GM12872 (cell line): ENCODE measurements around the gene CLCN4.

Source experiments
- TF ChIP-seq, protein P1 (sequence below): IDR thresholded peaks from 3 replicates; pipeline ENCODE4 v1.5.1; 2011; ENCODE audit warnings: low read depth, mild to moderate bottlenecking, low read length, moderate library complexity; ENCODE audit not compliant: insufficient read depth

Gene CLCN4

GRCh38 chrX:10160211-10160610 lies 3.4 kb downstream of the CLCN4 start:
- TF ChIP-seq, protein P1, sequence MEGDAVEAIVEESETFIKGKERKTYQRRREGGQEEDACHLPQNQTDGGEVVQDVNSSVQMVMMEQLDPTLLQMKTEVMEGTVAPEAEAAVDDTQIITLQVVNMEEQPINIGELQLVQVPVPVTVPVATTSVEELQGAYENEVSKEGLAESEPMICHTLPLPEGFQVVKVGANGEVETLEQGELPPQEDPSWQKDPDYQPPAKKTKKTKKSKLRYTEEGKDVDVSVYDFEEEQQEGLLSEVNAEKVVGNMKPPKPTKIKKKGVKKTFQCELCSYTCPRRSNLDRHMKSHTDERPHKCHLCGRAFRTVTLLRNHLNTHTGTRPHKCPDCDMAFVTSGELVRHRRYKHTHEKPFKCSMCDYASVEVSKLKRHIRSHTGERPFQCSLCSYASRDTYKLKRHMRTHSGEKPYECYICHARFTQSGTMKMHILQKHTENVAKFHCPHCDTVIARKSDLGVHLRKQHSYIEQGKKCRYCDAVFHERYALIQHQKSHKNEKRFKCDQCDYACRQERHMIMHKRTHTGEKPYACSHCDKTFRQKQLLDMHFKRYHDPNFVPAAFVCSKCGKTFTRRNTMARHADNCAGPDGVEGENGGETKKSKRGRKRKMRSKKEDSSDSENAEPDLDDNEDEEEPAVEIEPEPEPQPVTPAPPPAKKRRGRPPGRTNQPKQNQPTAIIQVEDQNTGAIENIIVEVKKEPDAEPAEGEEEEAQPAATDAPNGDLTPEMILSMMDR: no peak

DNA sequence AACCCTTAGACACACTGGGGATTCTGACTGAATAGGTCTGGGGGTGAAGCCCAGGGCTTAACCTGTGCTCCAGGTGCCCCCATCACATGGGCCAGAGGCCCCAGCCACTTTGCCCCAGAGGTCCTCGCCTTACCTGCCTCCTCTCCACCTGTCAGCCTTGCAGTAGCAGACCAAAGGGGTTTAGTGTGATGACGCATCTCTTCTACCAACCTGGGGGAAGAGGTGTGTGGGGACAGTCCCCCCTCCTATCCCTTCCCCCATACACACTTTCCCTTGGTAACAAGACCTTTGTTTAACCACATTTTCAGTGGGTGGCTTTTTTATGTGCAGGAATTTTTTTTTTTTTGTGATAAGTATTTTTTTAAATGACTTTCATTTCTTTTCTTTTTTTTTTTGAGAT lies 6.3 kb downstream of the CLCN4 start:
- TF ChIP-seq, protein P1: no peak

DNA sequence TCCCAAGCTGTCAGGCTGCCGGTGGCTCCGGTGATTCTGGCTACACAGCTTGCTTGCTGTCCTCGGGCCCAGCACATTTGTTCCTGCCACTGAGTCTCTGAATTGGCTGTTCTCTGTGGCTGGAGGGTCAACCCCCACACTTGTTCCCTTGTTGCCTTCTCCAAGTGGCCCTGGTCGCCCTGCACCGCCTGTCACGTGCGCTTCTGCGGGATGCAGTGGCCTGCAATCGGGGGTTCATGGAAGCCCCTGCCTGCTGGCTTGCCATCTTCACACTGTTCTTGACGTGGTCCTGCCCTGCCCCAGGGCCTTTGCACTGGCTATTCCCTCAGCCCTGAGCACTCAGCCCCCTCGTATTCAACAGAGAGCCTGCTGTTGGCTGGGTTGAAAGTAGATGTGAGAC lies 8.1 kb downstream of the CLCN4 start:
- TF ChIP-seq, protein P1: no peak

- TF ChIP-seq, protein P1: no peak
These were observed 8.9 kb downstream of the CLCN4 start for GRCh38 chrX:10165580-10166247.

DNA sequence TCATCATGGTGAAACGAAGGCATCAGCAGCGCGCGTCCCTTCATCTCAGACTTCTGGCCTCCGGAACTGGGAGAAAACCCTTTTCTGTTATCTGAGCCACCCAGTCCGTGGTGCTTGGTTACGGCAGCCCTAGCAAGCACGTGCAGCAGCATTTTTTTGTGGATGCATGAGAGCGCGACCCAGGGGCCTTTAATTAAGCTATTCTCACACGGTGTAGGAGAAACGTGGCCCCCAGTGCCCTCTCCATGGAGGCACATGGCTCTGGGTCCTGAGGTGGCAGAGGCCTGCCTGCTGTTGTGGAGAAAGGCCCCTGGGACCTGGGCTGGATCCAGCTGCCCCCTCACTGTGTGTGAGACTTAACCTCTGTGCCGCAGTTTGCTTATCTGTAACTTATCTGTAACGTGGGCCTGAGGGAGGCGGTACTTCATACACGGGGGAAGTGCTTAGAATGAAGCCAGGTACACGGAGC lies 9.5 kb downstream of the CLCN4 start:
- TF ChIP-seq, protein P1: no peak

DNA sequence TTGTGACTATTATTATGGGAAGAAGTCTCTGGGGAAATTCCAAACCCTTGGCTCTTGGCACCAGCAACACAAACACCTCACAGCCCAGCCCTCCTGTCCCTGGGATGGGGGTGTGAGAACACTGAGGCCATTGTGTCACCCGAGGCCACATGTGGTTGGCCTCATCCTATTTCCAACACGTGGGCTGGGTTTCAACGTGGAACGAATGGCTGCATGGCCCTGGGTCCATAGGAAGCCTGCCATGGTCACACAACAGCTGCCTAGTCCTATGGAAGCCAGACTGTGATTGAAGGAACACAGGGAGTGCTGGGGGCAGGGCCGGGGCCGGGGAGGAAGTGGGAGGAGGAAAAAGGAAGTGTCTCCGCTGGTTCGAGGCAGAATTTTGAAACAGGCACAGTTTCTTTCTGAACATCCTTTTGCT lies 10.0 kb downstream of the CLCN4 start:
- TF ChIP-seq, protein P1: no peak

DNA sequence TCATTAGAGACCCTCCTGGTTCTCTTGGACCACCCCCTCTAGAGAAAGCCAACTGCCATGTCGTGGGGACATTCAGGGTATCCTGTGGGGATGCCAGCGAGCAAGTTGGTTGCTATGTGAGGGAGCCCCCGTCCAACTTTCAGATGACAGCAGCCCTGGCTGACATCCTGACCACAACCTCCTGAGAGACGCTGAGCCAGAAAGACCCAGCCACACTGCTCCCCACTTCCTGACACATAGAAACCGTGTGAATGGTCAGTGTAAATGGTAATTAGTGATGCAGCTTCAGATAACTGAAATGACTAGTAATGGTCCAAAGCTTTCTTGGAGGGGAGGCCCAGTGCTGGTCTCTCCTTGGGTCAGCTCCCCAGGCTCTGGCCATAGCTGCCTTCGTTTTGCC lies 10.8 kb downstream of the CLCN4 start:
- TF ChIP-seq, protein P1: no peak

DNA sequence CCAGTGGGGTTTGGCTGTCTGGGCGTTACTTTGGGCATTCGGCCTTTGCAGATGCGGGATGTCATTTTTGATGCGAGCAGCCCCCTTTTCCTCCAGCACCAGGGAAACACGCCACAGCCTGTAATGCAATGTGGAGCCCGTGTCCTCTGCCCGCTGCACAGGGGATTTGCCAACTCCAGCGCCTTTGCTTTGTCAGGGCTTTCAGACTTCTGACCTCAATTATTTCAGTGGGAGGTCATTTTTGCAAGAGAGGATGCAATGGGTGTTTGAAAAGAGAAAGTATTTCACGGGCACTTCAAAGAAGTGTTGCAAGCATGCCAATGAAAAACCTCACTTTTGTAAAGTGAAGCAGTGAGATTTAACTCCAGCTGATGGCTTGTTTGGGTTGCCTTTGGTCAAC lies 11.5 kb downstream of the CLCN4 start:
- TF ChIP-seq, protein P1: no peak
